Thyroid gland (tissue), 4 donors: ENCODE results near the gene RNF217. TPM values are rescaled to one million over a fixed set of nuclear protein-coding genes. Genes with fewer than 3 reads are reported as not detected.
"Not testable (repeated sequence)": the region's sequence is repeated elsewhere in the genome, so short reads cannot be mapped to it uniquely, and the experiment has no call there.

Experiments
- DNase-seq, 2 donors: peaks; one replicate each; pipeline ENCODE4 v3.0.0-alpha.2; 2019
- H3K27ac ChIP-seq, 3 donors: fragments of 200-600 bp; sonication (generic); 1 replicate in 2 of 3; 2 replicates in 1 of 3; pipeline ENCODE4 v1.5.1; 2016 to 2019; ENCODE audit warnings: mild to moderate bottlenecking in 1 of 3, moderate library complexity in 1 of 3
- H3K27me3 ChIP-seq: fragments of 200-600 bp; sonication (generic); one replicate; pipeline ENCODE4 v1.5.1; 2019
- H3K36me3 ChIP-seq, 2 donors: fragments of 200-600 bp; sonication (generic); one replicate each; pipeline ENCODE4 v1.5.1; 2016 to 2019
- H3K4me1 ChIP-seq, 2 donors: fragments of 200-600 bp; sonication (generic); one replicate each; pipeline ENCODE4 v1.5.1; 2017 to 2019
- H3K4me3 ChIP-seq, 3 donors: fragments of 200-600 bp; sonication (generic); replicated peaks in 1 of 3; 1 replicate in 2 of 3; 2 replicates in 1 of 3; pipeline ENCODE4 v1.5.1; 2016; ENCODE audit warnings: mild to moderate bottlenecking in 1 of 3
- H3K9me3 ChIP-seq: fragments of 200-600 bp; sonication (generic); one replicate; pipeline ENCODE4 v1.5.1; 2017
- POLR2A ChIP-seq, 2 donors: fragments of 450-650 bp; IDR thresholded peaks; one replicate each; pipeline ENCODE4 v1.6.1; 2017; ENCODE audit warnings: antibody characterized with exemption in 2 of 2, mild to moderate bottlenecking in 2 of 2, moderate library complexity in 1 of 2
- WGBS, 2 donors: methylation state at CpG; one replicate each; pipeline ENCODE4 v1.1.5; 2017; 5-methylcytosine and 5-hydroxymethylcytosine counted together
- intact Hi-C: fragments of 100-400 bp; cut with DNase I; formaldehyde crosslinking; loops from one replicate; pipeline ENCODE4 v1.15.1; 2023
- total RNA-seq, 4 donors: library from RNA; depleted of rRNA; stranded (reverse); fragments of >200 nt; gene quantifications; one replicate each; pipeline ENCODE4 v1.2.3, GENCODE V29; 2016
- TF ChIP-seq, protein P1 (sequence below), 6 experiments: fragments of 200-600 bp in 3 of 6; fragments of 450-650 bp in 3 of 6; sonication (generic) in 3 of 6; IDR thresholded peaks; one replicate each; pipeline ENCODE4 v1.5.1; 2016 to 2019; ENCODE audit warnings: antibody characterized with exemption in 6 of 6, mild to moderate bottlenecking in 2 of 6, inconsistent platforms in 1 of 6, moderate library complexity in 1 of 6

The RNF217 gene
- total RNA-seq, 4 donors from 2014 or later, result 29.0 to 53.7 (median 31.0) TPM

GRCh38 chr6:125067552-125067951 is 105.3 kb downstream of the RNF217 start:
- 38% methylated on average over 1 of the region's 1 CpG for WGBS, 2 donors
- Histone ChIP-seq H3K27ac (no peak overlapping the region), H3K4me1 (no peaks in the 10 kb centered on the region), H3K4me3 (no peak overlapping the region), H3K27me3 (no peaks in the 10 kb centered on the region), H3K9me3 (no peaks in the 10 kb centered on the region), H3K36me3 (no peaks in the 10 kb centered on the region)
- TF ChIP-seq, protein P1, sequence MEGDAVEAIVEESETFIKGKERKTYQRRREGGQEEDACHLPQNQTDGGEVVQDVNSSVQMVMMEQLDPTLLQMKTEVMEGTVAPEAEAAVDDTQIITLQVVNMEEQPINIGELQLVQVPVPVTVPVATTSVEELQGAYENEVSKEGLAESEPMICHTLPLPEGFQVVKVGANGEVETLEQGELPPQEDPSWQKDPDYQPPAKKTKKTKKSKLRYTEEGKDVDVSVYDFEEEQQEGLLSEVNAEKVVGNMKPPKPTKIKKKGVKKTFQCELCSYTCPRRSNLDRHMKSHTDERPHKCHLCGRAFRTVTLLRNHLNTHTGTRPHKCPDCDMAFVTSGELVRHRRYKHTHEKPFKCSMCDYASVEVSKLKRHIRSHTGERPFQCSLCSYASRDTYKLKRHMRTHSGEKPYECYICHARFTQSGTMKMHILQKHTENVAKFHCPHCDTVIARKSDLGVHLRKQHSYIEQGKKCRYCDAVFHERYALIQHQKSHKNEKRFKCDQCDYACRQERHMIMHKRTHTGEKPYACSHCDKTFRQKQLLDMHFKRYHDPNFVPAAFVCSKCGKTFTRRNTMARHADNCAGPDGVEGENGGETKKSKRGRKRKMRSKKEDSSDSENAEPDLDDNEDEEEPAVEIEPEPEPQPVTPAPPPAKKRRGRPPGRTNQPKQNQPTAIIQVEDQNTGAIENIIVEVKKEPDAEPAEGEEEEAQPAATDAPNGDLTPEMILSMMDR (IDR thresholded peaks at IDR 0.05), result no peak
- no peak for TF ChIP-seq POLR2A (IDR thresholded peaks at IDR 0.05)
- intact Hi-C loops, result no loop called here
- DNase-seq, result no peak

DNA sequence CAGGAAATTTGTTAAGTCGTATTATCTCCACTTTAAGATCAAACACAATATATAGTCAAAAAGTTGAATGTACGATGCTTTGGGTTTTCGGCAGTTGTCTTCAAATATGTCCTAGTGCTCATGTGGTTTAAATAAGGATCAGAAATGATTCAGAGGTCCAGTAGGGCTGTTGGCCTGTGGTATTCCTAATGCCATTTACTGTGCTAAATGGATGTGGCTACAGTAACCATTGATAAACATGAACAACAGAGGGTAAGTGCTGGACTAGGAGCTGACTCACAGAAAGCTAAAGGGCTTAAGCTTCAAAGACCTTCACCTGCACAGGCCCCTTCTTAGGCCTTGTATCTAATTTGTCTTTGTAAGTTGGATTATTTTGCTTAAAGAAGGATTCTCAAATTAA is 110.8 kb downstream of the RNF217 start:
- H3K27ac ChIP-seq, result no peak overlapping the region
- H3K36me3 ChIP-seq, result peaks cover 0 to 3% of the 10 kb centered on the region in 2 donors

GRCh38 chr6:125074120-125074519 is 111.9 kb downstream of the RNF217 start:
- Histone ChIP-seq H3K36me3 (peaks cover 0 to 3% of the 10 kb centered on the region in 2 donors), H3K27ac (no peak overlapping the region), H3K4me3 (no peak overlapping the region), H3K9me3 (no peaks in the 10 kb centered on the region), H3K4me1 (no peaks in the 10 kb centered on the region), H3K27me3 (no peaks in the 10 kb centered on the region)
- 95 to 97% methylated on average over 3 of the region's 3 CpGs for WGBS, 2 donors
- TF ChIP-seq, protein P1 (IDR thresholded peaks at IDR 0.05), result no peak
- TF ChIP-seq POLR2A (IDR thresholded peaks at IDR 0.05), result no peak
- intact Hi-C loops, result no loop called here
- no peak for DNase-seq

More for the DNA sequence above, 110.8 kb downstream of the RNF217 start:
- H3K27me3 ChIP-seq, result no peaks in the 10 kb centered on the region
- intact Hi-C loops, result no loop called here
- no peaks in the 10 kb centered on the region for H3K9me3 ChIP-seq
- 97 to 100% methylated on average over 3 of the region's 3 CpGs for whole genome bisulfite sequencing, 2 donors
- no peak for TF ChIP-seq POLR2A (IDR thresholded peaks at IDR 0.05)
- TF ChIP-seq, protein P1 (IDR thresholded peaks at IDR 0.05), result no peak
- no peak for DNase-seq
- H3K4me1 ChIP-seq, result no peaks in the 10 kb centered on the region
- no peak overlapping the region for H3K4me3 ChIP-seq

DNA sequence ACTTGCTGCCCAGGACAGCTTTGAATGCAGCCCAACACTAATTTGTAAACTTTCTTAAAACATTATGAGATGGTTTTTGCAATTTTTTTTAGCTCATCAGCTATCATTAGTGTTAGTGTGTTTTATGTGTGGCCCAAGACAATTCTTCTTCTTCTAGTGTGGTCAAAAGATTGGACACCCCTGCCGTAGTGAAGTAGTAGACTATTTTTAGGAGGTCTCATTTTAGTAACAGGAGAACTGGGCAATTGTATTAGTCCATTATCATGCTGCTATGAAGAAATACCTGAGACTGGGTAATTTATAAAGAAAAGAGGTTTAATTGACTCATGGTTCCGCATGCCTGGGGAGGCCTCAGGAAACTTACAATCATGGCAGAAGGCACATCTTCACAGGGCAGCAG is 112.8 kb downstream of the RNF217 start:
- H3K36me3 ChIP-seq, H3K27me3 ChIP-seq, DNase-seq, H3K9me3 ChIP-seq, H3K27ac ChIP-seq, H3K4me1 ChIP-seq, H3K4me3 ChIP-seq, intact Hi-C loops: not testable (repeated sequence)
- 88 to 96% methylated on average over 2 of the region's 2 CpGs for WGBS, 2 donors

DNA sequence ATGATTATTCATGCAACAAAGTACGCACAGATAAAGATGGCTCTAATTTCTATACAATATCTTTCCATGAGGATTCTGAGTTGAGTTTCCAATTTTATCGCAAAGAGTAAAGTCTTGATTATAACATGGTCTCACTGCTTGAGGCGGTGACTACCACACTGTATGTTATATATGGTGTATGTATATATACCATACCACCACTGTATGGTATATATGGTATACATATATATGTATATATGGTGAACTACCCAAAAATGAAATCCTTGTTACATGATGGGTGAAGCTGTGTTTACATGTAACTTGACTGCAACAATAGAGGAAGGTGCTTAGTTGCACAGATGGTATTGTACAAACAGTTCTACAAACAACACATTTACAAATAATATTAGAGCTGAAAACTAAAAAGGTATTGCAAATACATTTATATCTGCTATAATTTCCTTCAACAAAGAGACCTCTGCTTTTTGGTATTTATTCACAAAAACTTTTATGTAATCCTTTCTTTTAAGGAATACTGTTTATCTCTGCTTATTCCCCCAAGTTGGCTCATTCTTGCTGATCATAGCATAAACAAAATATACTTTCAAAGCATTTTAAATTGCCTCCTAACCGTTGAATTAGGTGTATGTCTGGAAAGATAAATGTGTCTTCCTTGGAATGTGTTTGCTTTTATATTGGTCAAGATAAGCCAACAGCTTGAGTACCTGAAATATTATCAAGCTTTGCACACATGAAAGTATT is 113.7 kb downstream of the RNF217 start:
- Histone ChIP-seq H3K36me3 (peaks cover 0 to 3% of the 10 kb centered on the region in 2 donors), H3K4me1 (no peaks in the 10 kb centered on the region), H3K27ac (no peak overlapping the region), H3K27me3 (no peaks in the 10 kb centered on the region), H3K4me3 (no peak overlapping the region), H3K9me3 (no peaks in the 10 kb centered on the region)
- no peak for TF ChIP-seq POLR2A (IDR thresholded peaks at IDR 0.05)
- TF ChIP-seq, protein P1 (IDR thresholded peaks at IDR 0.05), result no peak
- intact Hi-C loops, result no loop called here
- 65 to 75% methylated on average over 4 of the region's 4 CpGs for WGBS, 2 donors
- no peak for DNase-seq
